ENCODE results near the gene TGIF2. TPM values are rescaled to one million over a fixed set of nuclear protein-coding genes. Genes with fewer than 3 reads are reported as not detected.

The TGIF2 gene
- total and polyA plus RNA-seq, 2 of the 8 experiments (the other 6 are each of a cell fraction or from before 2014, with no cell fraction given): 49.7 to 76.7 TPM

GRCh38 chr20:36604952-36605398 is 31.6 kb downstream of the TGIF2 start:
- Histone ChIP-seq H4K8ac (ENCODE audit: extremely low read depth, insufficient read depth, low read length) (peak overlapping the region; percentile 87), H4K91ac (replicated peaks; ENCODE audit: insufficient read length, low read length) (peak overlapping the region; percentile 79), H3K23me2 (ENCODE audit: low read depth, low read length) (peaks cover 4% of the 10 kb centered on the region), H2BK5ac (ENCODE audit: low read depth, low read length) (peak overlapping the region; percentile 49), H3K56ac (replicated peaks; ENCODE audit: insufficient read length, low read depth, low read length) (no peak overlapping the region), H4K5ac (ENCODE audit: insufficient read length, low read depth, low read length) (peak overlapping the region; percentile 2), H3K4me3 (ENCODE audit: extremely low read depth in 1 of 4, insufficient read depth in 2 of 4, low read depth in 3 of 4, low read length in 4 of 4) (peak overlapping the region in 2 of 4 experiments; percentile 3 to 35; a peak in 3 of 8 replicates), H3K27me3 (replicated peaks in 1 of 4; ENCODE audit: control insufficient read depth in 3 of 4, extremely low read depth in 1 of 4, insufficient read depth in 3 of 4, low read length in 3 of 4) (no peaks in the 10 kb centered on the region; a peak in 1 of 7 replicates), H3K4me1 (replicated peaks in 1 of 4; ENCODE audit: control insufficient read depth in 3 of 4, insufficient read depth in 4 of 4, low read length in 3 of 4) (peaks cover 0 to 4% (median 2%) of the 10 kb centered on the region in 4 experiments; a peak in 3 of 7 replicates), H3K18ac (ENCODE audit: extremely low read depth, low read length) (no peak overlapping the region; the same call in 1 of the 2 replicates), H3K27ac (ENCODE audit: low read depth, low read length) (no peak overlapping the region), H3K9ac (replicated peaks in 1 of 4; ENCODE audit: extremely low read depth in 1 of 4, low read depth in 3 of 4, low read length in 3 of 4) (0 out of 7 replicates have a peak overlapping the region, but pooled peaks of 1 of the 4 experiments have one; percentile 20), H2BK20ac (ENCODE audit: low read length) (no peak overlapping the region), H3K14ac (ENCODE audit: insufficient read length) (no peak overlapping the region), H3K36me3 (ENCODE audit: control insufficient read depth in 2 of 4, insufficient read depth in 4 of 4, low read length in 3 of 4) (peaks cover 11 to 20% (median 18%) of the 10 kb centered on the region in 4 experiments), H3K4me2 (ENCODE audit: insufficient read depth in 1 of 2, low read depth in 2 of 2, low read length in 2 of 2) (peak overlapping the region; percentile 2 to 55; a peak in 3 of 4 replicates), H3K23ac (ENCODE audit: insufficient read length) (no peak overlapping the region), H2BK12ac (ENCODE audit: low read depth, low read length) (peak overlapping the region; percentile 64; the same call in 1 of the 2 replicates), H3K79me1 (ENCODE audit: low read depth, low read length) (peaks cover 13% of the 10 kb centered on the region), H2BK15ac (ENCODE audit: low read length) (no peak overlapping the region), H3K4ac (replicated peaks; ENCODE audit: insufficient read length, low read depth, low read length) (peak overlapping the region; percentile 35), H2AFZ (ENCODE audit: low read length) (peak overlapping the region; percentile 19; the same call in 1 of the 2 replicates), H3K79me2 (ENCODE audit: control insufficient read depth in 1 of 2, insufficient read depth in 2 of 2, low read length in 2 of 2) (peaks cover 10 to 26% of the 10 kb centered on the region in 2 experiments), H3K9me3 (ENCODE audit: insufficient read depth in 2 of 2, low read depth in 1 of 2, low read length in 1 of 2) (no peaks in the 10 kb centered on the region), H2BK120ac (replicated peaks; ENCODE audit: low read depth, low read length) (no peak overlapping the region), H2AK5ac (ENCODE audit: low read depth, low read length) (no peak overlapping the region), H4K20me1 (replicated peaks in 1 of 2; ENCODE audit: control insufficient read depth in 1 of 2, insufficient read depth in 2 of 2, low read length in 2 of 2) (peaks cover 0 to 14% of the 10 kb centered on the region in 2 experiments)
- 85% methylated on average over 15 of the region's 15 CpGs; no CpG with 5 or more reads in 1 of the 2 experiments for WGBS, 2 experiments (ENCODE audit: extremely low coverage in 1 of 2, insufficient coverage in 1 of 2, insufficient read length in 1 of 2, insufficient replicate concordance in 2 of 2, low coverage in 1 of 2, low lambda C conversion rate in 2 of 2, missing lambda C conversion rate in 1 of 2)
- no peak for FAIRE-seq
- ChIA-PET CTCF (ENCODE audit: partially characterized antibody) (interaction anchor here (0.7 to 4.1 kb wide), 22 partner anchors 8 to 115 kb away, joined by 3 to 67 read pairs (median 5); partner anchors contain the start of gene SLA2), POLR2A (ENCODE audit: partially characterized antibody) (interaction anchor here (0.6 to 26.6 kb wide), 13 partner anchors 9 to 214 kb away, joined by 3 to 388 read pairs (median 4); partner anchors contain the start of gene TGIF2)
- TF ChIP-seq FOSL1 (IDR thresholded peaks at IDR 0.05; ENCODE audit: insufficient read depth, low read depth, low read length) (no peak), E2F6 (IDR thresholded peaks at IDR 0.05) (peak; percentile 61; the same call in 1 of the 2 replicates)
- DNase-seq (ENCODE audit: low read depth in 1 of 2, low spot score in 2 of 2): no peak
